K562 (cell line): ENCODE data around the gene USP13.

Source experiments
- PHF20 ChIP-seq: fragments of 450-650 bp; IDR thresholded peaks from 2 replicates; pipeline ENCODE4 v1.6.1; 2018; ENCODE audit not compliant: partially characterized antibody
- ZNF121 ChIP-seq: sonication (generic); formaldehyde crosslinking; conservative IDR thresholded peaks from 2 replicates; pipeline ENCODE4 v1.8.0; 2022; ENCODE audit warnings: missing genetic modification reagents

DNA sequence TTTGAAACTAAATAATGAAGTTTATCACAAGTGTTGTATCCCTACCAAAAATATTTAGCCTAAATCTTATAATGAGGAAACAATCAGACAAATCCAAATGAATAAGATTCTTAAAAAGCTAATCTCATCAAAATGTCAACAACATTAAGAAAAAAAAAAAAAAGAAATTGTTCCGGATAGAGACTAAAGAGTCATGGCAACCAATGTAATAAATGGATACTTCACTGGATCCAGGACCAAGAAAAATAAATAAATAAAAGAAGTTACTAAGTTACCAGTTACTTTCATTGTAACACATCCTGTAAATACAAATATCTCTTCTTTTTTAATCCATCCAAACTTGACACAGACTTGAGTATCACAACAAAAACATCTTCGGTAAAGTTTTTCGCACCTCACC is 49.0 kb upstream of the USP13 start:
- no peak for TF ChIP-seq ZNF121
- no peak for TF ChIP-seq PHF20
